PC-3 (cell line): ENCODE results near the gene CYLD. TPM values are rescaled to one million over a fixed set of nuclear protein-coding genes. Genes with fewer than 3 reads are reported as not detected.
A peak's percentile ranks its signal among the peaks of the same experiment; 100 is the strongest.

ENCODE experiments used
- ATAC-seq: fragments of 200-7000 bp; cut with Tn5 transposase; 2 replicates; pipeline ENCODE4 v1.9.1; 2020; ENCODE audit warnings: mild to moderate bottlenecking, moderate library complexity
- BruUV-seq: library from RNA; stranded (reverse); fragments of 400-500 nt; replicated peaks from 2 replicates; lab custom pipeline; 2021; lab: Mats Ljungman, UMichigan
- CTCF ChIA-PET: fragments of 300-600 bp; sonication (Branson Sonifier 250); formaldehyde crosslinking; loops from one replicate; lab custom pipeline; 2022; ENCODE audit warnings: antibody characterized with exemption; lab: Charles Lee
- POLR2A ChIA-PET: fragments of 300-600 bp; sonication (Branson Sonifier 250); formaldehyde crosslinking; loops from one replicate; lab custom pipeline; 2022; ENCODE audit warnings: antibody characterized with exemption; ENCODE audit not compliant: unreplicated experiment; lab: Charles Lee
- DNase-seq: peaks from one replicate; pipeline ENCODE4 v3.0.0-alpha.2; 2015
- H2AFZ ChIP-seq: fragments of 300-600 bp; sonication (generic); 2 replicates; pipeline ENCODE4 v1.6.0; 2016; ENCODE audit warnings: antibody characterized with exemption, low read length
- H3F3A ChIP-seq: fragments of 300-600 bp; sonication (generic); one replicate; pipeline ENCODE4 v1.6.0; 2017; ENCODE audit warnings: antibody characterized with exemption, low read length, control low read depth, mild to moderate bottlenecking; ENCODE audit not compliant: unreplicated experiment
- H3K27ac ChIP-seq: fragments of 300-600 bp; sonication (generic); 2 replicates; pipeline ENCODE4 v1.5.1; 2016; ENCODE audit warnings: mild to moderate bottlenecking, low read length
- H3K27me3 ChIP-seq: fragments of 300-600 bp; sonication (generic); 2 replicates; pipeline ENCODE4 v1.6.1; 2016; ENCODE audit warnings: low read length, mixed read lengths
- H3K36me3 ChIP-seq: fragments of 300-600 bp; sonication (generic); 2 replicates; pipeline ENCODE4 v1.6.1; 2016; ENCODE audit warnings: low read depth, mixed run types, low read length, mixed read lengths
- H3K4me1 ChIP-seq: fragments of 300-600 bp; sonication (generic); 2 replicates; pipeline ENCODE4 v1.5.1; 2016; ENCODE audit warnings: low read length; ENCODE audit not compliant: insufficient read depth
- H3K4me2 ChIP-seq: fragments of 300-600 bp; sonication (generic); 2 replicates; pipeline ENCODE4 v1.6.0; 2016; ENCODE audit warnings: low read length
- H3K4me3 ChIP-seq: fragments of 300-600 bp; sonication (generic); 2 replicates; pipeline ENCODE4 v1.5.1; 2016; ENCODE audit warnings: mild to moderate bottlenecking, low read length, mixed read lengths
- H3K79me2 ChIP-seq: fragments of 300-600 bp; sonication (generic); 2 replicates; pipeline ENCODE4 v1.6.1; 2017; ENCODE audit warnings: low read length, mixed read lengths
- H3K9ac ChIP-seq: fragments of 300-600 bp; sonication (generic); 2 replicates; pipeline ENCODE4 v1.6.0; 2016; ENCODE audit warnings: mild to moderate bottlenecking, low read length
- H3K9me2 ChIP-seq: fragments of 300-600 bp; sonication (generic); replicated peaks from 2 replicates; pipeline ENCODE4 v1.6.1; 2016; ENCODE audit warnings: mixed run types, low read length, mixed read lengths
- H3K9me3 ChIP-seq: fragments of 300-600 bp; sonication (generic); 2 replicates; pipeline ENCODE4 v1.6.1; 2016; ENCODE audit warnings: low read length, mixed read lengths
- H4K20me1 ChIP-seq: fragments of 300-600 bp; sonication (generic); 2 replicates; pipeline ENCODE4 v1.6.1; 2016; ENCODE audit warnings: low read length, mixed read lengths
- CTCF ChIP-seq: fragments of 300-600 bp; sonication (generic); conservative IDR thresholded peaks from 2 replicates; pipeline ENCODE4 v1.5.1; 2017; ENCODE audit warnings: antibody characterized with exemption, low read depth, mild to moderate bottlenecking, low read length
- EZH2 ChIP-seq: fragments of 300-600 bp; sonication (generic); IDR thresholded peaks from one replicate; pipeline ENCODE4 v1.6.1; 2017; ENCODE audit warnings: antibody characterized with exemption, mild to moderate bottlenecking, low read length; ENCODE audit not compliant: unreplicated experiment
- EZH2phosphoT487 ChIP-seq: fragments of 300-600 bp; sonication (generic); IDR thresholded peaks from 2 replicates; pipeline ENCODE4 v1.6.1; 2018; ENCODE audit warnings: mild to moderate bottlenecking, antibody characterized with exemption, low read length, borderline replicate concordance
- intact Hi-C: fragments of 100-400 bp; cut with micrococcal nuclease; formaldehyde crosslinking; loops from 2 replicates; pipeline ENCODE4 v1.9.0; 2023
- total RNA-seq: library from RNA; depleted of rRNA; stranded (reverse); fragments of >200 nt; gene quantifications from 2 replicates; pipeline ENCODE4 v1.2.3, GENCODE V29; 2014

The CYLD gene
- total RNA-seq, 1 experiment from 2014 or later: 8.6 TPM

GRCh38 chr16:50696575-50697420 lies 45.1 kb upstream of the CYLD start:
- Histone ChIP-seq H3K4me2 (no peak overlapping the region), H3K9me2 (no peaks in the 10 kb centered on the region), H3K36me3 (no peaks in the 10 kb centered on the region), H3K27me3 (no peaks in the 10 kb centered on the region), H3K4me1 (no peaks in the 10 kb centered on the region), H3K79me2 (no peaks in the 10 kb centered on the region), H3K9me3 (no peaks in the 10 kb centered on the region), H4K20me1 (no peaks in the 10 kb centered on the region), H3K27ac (no peak overlapping the region), H2AFZ (no peak overlapping the region), H3F3A (no peaks in the 10 kb centered on the region), H3K4me3 (no peak overlapping the region), H3K9ac (no peak overlapping the region)
- intact Hi-C loops: no loop called here
- POLR2A ChIA-PET: no interaction called here
- DNase-seq (peak; percentile 42), ATAC-seq (peak; percentile 38)
- TF ChIP-seq CTCF (no peak), EZH2phosphoT487 (no peak)
- CTCF ChIA-PET: no interaction called here
- no TSS peak for BruUV-seq

- Histone ChIP-seq H3K36me3 (no peaks in the 10 kb centered on the region), H3K27me3 (no peaks in the 10 kb centered on the region), H3K9me3 (no peaks in the 10 kb centered on the region), H3K79me2 (no peaks in the 10 kb centered on the region), H3K4me3 (no peak overlapping the region), H3K9ac (no peak overlapping the region), H3K4me2 (no peak overlapping the region), H3K4me1 (no peaks in the 10 kb centered on the region), H4K20me1 (no peaks in the 10 kb centered on the region), H3K27ac (no peak overlapping the region), H2AFZ (no peak overlapping the region), H3F3A (no peaks in the 10 kb centered on the region), H3K9me2 (no peaks in the 10 kb centered on the region)
- DNase-seq (no peak), ATAC-seq (no peak)
- no peak for TF ChIP-seq EZH2phosphoT487
- no peak for TF ChIP-seq EZH2
- TF ChIP-seq CTCF: no peak
- intact Hi-C loops: no loop called here
- POLR2A ChIA-PET: no interaction called here
- no TSS peak for BruUV-seq
- CTCF ChIA-PET: no interaction called here
These were observed 44.5 kb upstream of the CYLD start for GRCh38 chr16:50697421-50697715.
